ENCODE measurements around the gene INF2.

The INF2 gene

DNA sequence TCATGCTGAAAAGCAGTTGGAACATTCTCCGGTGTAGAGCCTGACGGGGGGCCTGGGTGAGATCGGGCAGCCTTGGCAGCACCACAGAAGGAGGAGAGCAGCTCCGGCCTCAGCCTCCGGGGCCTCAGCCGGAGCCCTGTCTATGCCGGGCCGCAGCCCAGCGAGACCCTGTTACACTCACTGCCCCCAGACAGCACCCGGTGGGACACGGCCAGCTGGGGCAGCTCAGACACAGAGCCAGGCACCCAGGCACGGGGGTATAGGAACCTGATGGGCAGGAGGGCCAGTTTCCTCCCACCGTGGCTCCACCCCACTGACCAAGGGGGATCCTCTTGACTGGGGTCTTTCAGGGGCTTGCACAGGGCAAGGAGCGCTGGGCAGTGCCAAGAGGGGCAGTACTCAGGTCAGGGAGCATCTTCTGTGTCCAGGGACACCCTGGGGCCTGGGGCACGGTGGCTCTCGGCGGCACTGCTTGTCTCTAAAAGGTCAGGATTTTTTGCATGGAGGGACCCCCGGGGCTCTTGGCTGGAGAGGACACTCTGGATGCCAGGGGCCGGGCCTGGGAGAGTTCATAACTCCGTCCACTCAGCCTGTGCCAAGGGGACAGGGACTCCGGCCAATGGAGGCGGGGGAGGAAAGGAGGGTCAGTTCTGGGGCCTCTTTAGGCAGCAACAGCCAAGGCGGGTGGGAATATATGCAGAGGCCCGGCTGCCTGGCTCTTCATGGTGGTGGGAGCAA is 9.4 kb downstream of the INF2 start:
- no peak overlapping the region for H3K27ac ChIP-seq
- no peak for TF ChIP-seq ZFX (IDR thresholded peaks at IDR 0.05; ENCODE audit: borderline replicate concordance)
- TF ChIP-seq, protein P1, sequence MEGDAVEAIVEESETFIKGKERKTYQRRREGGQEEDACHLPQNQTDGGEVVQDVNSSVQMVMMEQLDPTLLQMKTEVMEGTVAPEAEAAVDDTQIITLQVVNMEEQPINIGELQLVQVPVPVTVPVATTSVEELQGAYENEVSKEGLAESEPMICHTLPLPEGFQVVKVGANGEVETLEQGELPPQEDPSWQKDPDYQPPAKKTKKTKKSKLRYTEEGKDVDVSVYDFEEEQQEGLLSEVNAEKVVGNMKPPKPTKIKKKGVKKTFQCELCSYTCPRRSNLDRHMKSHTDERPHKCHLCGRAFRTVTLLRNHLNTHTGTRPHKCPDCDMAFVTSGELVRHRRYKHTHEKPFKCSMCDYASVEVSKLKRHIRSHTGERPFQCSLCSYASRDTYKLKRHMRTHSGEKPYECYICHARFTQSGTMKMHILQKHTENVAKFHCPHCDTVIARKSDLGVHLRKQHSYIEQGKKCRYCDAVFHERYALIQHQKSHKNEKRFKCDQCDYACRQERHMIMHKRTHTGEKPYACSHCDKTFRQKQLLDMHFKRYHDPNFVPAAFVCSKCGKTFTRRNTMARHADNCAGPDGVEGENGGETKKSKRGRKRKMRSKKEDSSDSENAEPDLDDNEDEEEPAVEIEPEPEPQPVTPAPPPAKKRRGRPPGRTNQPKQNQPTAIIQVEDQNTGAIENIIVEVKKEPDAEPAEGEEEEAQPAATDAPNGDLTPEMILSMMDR (IDR thresholded peaks at IDR 0.05) = no peak

DNA sequence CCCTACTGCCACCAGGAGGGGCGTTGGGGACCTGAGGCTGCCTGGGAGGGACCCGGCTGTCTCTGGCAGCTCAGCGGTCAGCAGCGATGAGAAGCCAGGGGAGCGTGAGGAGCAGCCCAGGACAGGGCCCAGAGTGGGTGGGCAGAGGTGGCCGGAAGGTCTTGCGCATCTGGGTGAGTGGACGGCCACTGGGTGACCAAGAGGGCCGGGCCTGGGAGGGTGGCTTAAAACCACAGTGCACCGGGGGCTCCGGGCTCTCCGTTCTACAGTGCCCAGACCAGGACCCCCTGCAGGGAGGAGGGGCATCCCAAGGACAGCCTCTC is 10.0 kb downstream of the INF2 start:
- TF ChIP-seq, protein P1 (IDR thresholded peaks at IDR 0.05) = no peak
- no peak for TF ChIP-seq ZFX (IDR thresholded peaks at IDR 0.05; ENCODE audit: borderline replicate concordance)
- H3K27ac ChIP-seq = no peak overlapping the region

DNA sequence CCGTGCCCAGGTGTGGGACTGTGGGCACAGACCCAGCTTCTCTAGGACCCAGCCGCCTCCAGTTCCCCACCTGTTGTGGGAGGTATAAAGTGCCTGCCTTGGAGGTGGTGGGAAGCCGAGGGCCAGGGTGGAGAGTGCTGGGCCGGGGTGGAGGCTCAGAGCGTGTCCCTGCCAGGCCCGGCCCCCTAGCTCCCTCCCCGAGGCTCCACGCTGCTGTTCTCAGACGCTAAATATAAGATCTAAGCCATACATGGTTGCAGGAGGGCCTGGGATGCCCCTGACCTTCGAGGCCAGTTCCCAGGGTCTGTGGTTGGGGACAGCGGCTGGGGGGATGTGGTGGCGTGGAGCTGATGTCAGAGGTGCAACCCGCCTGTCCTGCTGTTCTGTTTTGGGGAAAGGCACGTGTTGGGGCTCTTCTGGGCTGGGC is 10.8 kb downstream of the INF2 start:
- TF ChIP-seq ZFX (IDR thresholded peaks at IDR 0.05; ENCODE audit: borderline replicate concordance) = no peak
- TF ChIP-seq, protein P1 (IDR thresholded peaks at IDR 0.05) = no peak
- no peak overlapping the region for H3K27ac ChIP-seq

DNA sequence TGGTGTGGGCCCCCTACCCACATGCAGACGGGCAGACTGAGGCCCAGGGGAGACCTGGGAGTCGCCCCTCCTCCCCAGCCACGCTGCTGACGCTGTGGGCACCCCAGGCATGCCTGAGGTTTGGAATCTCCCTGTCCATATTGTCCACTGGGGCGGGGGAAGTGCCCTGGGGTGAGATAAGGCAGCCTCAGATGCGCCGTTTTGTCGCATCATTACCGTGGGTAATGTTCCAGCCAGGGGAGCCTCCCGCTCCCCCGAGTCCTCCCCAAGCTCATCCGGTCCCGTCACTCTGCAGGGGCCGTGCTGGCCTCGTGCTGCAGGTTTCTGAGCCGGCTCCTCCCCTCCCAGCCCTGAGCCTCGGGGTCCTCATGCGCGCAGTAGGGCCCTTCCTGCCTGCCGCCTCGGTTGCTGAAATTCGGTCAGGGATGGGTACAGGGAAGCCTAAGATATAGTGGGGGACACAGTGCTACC is 11.4 kb downstream of the INF2 start:
- TF ChIP-seq, protein P1 (IDR thresholded peaks at IDR 0.05) = no peak
- TF ChIP-seq ZFX (IDR thresholded peaks at IDR 0.05; ENCODE audit: borderline replicate concordance) = no peak
- no peak overlapping the region for H3K27ac ChIP-seq

DNA sequence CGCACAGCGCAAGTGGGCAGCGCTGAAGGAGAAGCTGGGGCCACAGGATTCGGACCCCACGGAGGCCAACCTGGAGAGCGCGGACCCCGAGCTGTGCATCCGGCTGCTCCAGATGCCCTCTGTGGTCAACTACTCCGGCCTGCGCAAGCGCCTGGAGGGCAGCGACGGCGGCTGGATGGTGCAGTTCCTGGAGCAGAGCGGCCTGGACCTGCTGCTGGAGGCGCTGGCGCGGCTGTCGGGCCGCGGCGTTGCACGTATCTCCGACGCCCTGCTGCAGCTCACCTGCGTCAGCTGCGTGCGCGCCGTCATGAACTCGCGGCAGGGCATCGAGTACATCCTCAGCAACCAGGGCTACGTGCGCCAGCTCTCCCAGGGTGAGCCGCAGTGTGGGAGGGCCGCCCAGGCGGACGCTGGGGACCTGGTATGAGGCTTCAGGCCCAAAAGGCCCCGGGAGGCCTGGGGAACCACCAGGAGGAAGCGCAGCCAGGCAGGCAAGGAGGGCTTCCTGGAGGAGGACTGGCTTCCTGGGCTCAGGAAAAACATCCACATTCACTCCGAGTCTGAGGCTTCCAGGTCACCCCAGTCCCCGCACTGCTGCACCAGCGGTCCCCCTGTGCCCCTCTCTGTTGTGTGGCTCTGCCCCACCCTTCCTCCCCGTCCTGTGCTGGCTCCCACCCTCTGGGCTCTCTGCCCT is 12.1 kb downstream of the INF2 start:
- no peak for TF ChIP-seq ZFX (IDR thresholded peaks at IDR 0.05; ENCODE audit: borderline replicate concordance)
- TF ChIP-seq, protein P1 (IDR thresholded peaks at IDR 0.05) = no peak
- H3K27ac ChIP-seq = no peak overlapping the region

DNA sequence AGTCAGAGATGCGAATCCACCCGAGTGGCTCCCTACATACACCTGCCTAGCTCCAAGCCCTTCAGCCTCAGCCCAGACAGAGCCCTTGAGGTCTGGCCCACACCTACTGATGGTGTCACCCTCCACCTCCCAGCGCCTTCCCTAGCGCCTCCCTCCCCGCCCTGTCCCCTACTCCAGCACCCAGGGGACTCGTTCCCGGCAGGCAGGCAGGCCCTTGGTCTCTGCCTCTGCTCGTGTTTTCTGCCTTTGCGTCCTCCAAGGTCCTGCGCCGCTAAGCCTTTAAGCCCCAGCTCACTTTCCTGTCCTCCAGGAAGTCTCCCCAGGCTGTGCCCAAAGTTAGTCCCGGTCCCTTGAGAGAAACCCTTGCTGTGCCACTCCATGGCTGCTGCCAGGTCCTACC is 12.7 kb downstream of the INF2 start:
- TF ChIP-seq, protein P1 (IDR thresholded peaks at IDR 0.05) = no peak
- no peak for TF ChIP-seq ZFX (IDR thresholded peaks at IDR 0.05; ENCODE audit: borderline replicate concordance)
- no peak overlapping the region for H3K27ac ChIP-seq

DNA sequence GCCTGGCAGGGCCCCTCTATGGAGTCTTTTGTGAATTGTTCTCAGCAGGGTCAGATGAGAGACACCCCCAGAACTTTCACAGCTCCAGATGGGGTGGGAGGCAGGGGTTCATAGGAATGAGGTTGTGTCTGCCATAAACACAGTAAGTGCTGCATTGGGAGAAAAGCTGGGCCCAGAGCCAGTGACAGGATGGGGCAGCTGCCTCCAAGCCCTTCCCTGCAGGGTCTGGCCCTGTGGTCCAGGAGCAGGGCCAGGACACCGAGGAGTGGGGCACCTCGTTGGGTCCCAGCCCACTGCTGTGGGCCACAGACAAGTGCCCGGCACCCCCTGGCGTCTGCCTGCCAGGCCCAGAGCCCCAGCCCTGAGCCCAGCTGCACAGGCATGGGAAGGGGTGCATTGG is 13.3 kb downstream of the INF2 start:
- TF ChIP-seq, protein P1 (IDR thresholded peaks at IDR 0.05) = no peak
- TF ChIP-seq ZFX (IDR thresholded peaks at IDR 0.05; ENCODE audit: borderline replicate concordance) = no peak
- H3K27ac ChIP-seq = no peak overlapping the region
